ENCODE results near the gene JARID2. TPM values are rescaled to one million over a fixed set of nuclear protein-coding genes. Genes with fewer than 3 reads are reported as not detected.
A peak's percentile ranks its signal among the peaks of the same experiment; 100 is the strongest.

Gene JARID2
- total and polyA plus RNA-seq, 9 of the 15 experiments (the other 6 are each of a cell fraction or from before 2014, with no cell fraction given): 5.0 to 29.0 (median 15.6) TPM

- TF ChIP-seq CTCFL (IDR thresholded peaks at IDR 0.05; ENCODE audit: borderline replicate concordance, insufficient read depth, low read depth, low read length, poor library complexity, severe bottlenecking) (no peak), ZNF239 (CRISPR knock-in tag; IDR thresholded peaks at IDR 0.05) (no peak; the same call in 1 of the 2 replicates), THRA (IDR thresholded peaks at IDR 0.05) (no peak), E2F3 (CRISPR knock-in tag; IDR thresholded peaks at IDR 0.05) (no peak), PKNOX1 (IDR thresholded peaks at IDR 0.05) (peak; percentile 49), MLLT1 (IDR thresholded peaks at IDR 0.05) (no peak), HDAC3 (IDR thresholded peaks at IDR 0.05; ENCODE audit: borderline replicate concordance, partially characterized antibody) (peak; percentile 18), ZNF592 (IDR thresholded peaks at IDR 0.05) (peak; percentile 69; the same call in 1 of the 2 replicates), ZNF449 (CRISPR knock-in tag; IDR thresholded peaks at IDR 0.05) (no peak), SIX5 (IDR thresholded peaks at IDR 0.05; ENCODE audit: borderline replicate concordance in 1 of 2, insufficient read depth in 1 of 2, low read depth in 1 of 2, low read length in 2 of 2) (no peak), HMBOX1 (IDR thresholded peaks at IDR 0.05) (no peak)
These were observed 307.9 kb downstream of the JARID2 start (continued) for GRCh38 chr6:15553736-15554294.

Measured in K562 (cell line).